Stomach (tissue), 9 donors: ENCODE measurements around the gene ATP6V1G2. TPM values are rescaled to one million over a fixed set of nuclear protein-coding genes. Genes with fewer than 3 reads are reported as not detected.

ENCODE experiments used
- DNase-seq, 2 donors: peaks; one replicate each; pipeline versions ENCODE4 v3.0.0 to v3.0.0-alpha.2; 2013 to 2019
- H3K27ac ChIP-seq, 5 donors: fragments of 200-600 bp in 4 of 5; sonication (generic) in 4 of 5; one replicate each; pipeline ENCODE4 v1.5.1; 2013 to 2019; ENCODE audit warnings: mild to moderate bottlenecking in 1 of 5, moderate library complexity in 1 of 5
- H3K27me3 ChIP-seq, 3 donors: fragments of 200-600 bp; sonication (generic); one replicate each; pipeline ENCODE4 v1.5.1; 2017 to 2019; ENCODE audit warnings: mixed run types in 1 of 3
- H3K36me3 ChIP-seq, 4 donors: fragments of 200-600 bp; sonication (generic); 1 replicate in 3 of 4; 2 replicates in 1 of 4; pipeline ENCODE4 v1.5.1; 2016 to 2019
- H3K4me1 ChIP-seq, 4 donors: fragments of 200-600 bp; sonication (generic); one replicate each; pipeline ENCODE4 v1.5.1; 2016 to 2019
- H3K4me3 ChIP-seq, 4 donors: fragments of 200-600 bp; sonication (generic) in 3 of 4; one replicate each; pipeline ENCODE4 v1.5.1; 2016 to 2019; ENCODE audit warnings: mild to moderate bottlenecking in 1 of 4
- H3K9me3 ChIP-seq, 4 donors: fragments of 200-600 bp; sonication (generic); one replicate each; pipeline ENCODE4 v1.5.1; 2016 to 2019
- CTCF ChIP-seq, 7 experiments: fragments of 450-650 bp in 4 of 7; fragments of 200-600 bp in 3 of 7; sonication (generic) in 3 of 7; IDR thresholded peaks; one replicate each; pipeline ENCODE4 v1.5.1; 2016 to 2019; ENCODE audit warnings: antibody characterized with exemption in 7 of 7, control low read depth in 2 of 7, mild to moderate bottlenecking in 1 of 7
- EP300 ChIP-seq: sonication (generic); formaldehyde crosslinking; IDR thresholded peaks from one replicate; pipeline ENCODE4 v1.6.1; 2017; ENCODE audit warnings: antibody characterized with exemption
- POLR2A ChIP-seq, 4 donors: fragments of 450-650 bp; IDR thresholded peaks; one replicate each; pipeline ENCODE4 v1.6.1; 2016; ENCODE audit warnings: antibody characterized with exemption in 4 of 4, control low read depth in 2 of 4, mild to moderate bottlenecking in 1 of 4, moderate library complexity in 1 of 4
- POLR2AphosphoS5 ChIP-seq, 3 donors: sonication (generic); formaldehyde crosslinking; IDR thresholded peaks; one replicate each; pipeline ENCODE4 v1.6.1; 2016; ENCODE audit warnings: antibody characterized with exemption in 3 of 3
- WGBS, 5 donors: extraction: QIAGEN DNeasy Blood & Tissue Kit in 3 of 5; methylation state at CpG; one replicate each; pipeline versions ENCODE4 v1.1.5 to v1.1.7; 2013 to 2018; 5-methylcytosine and 5-hydroxymethylcytosine counted together
- intact Hi-C: fragments of 100-400 bp; cut with DNase I; formaldehyde crosslinking; loops from one replicate; pipeline ENCODE4 v1.15.1; 2023; ENCODE audit warnings: low total_unique reads
- polyA plus RNA-seq, 3 donors: library from polyadenylated mRNA; stranded (reverse); fragments of 200-250 nt; gene quantifications; one replicate each; pipeline ENCODE4 v1.2.3, GENCODE V29; 2013
- total RNA-seq, 5 donors: library from RNA; depleted of rRNA; stranded (reverse); fragments of >200 nt; gene quantifications; one replicate each; pipeline versions ENCODE4 v1.1.0 to v1.2.3, GENCODE V29; 2014 to 2016
- donor health status: healthy with polysubstance abuse.
- donor health status: Bipolar disorder and iron deficiency.
- donor health status: healthy.

The ATP6V1G2 gene
- total and polyA plus RNA-seq, 8 donors = 0.87 to 4.6 (median 1.8) TPM; not detected in 2

GRCh38 chr6:31576897-31577578, 30.6 kb upstream of the ATP6V1G2 start:
- DNase-seq = peak in 1 of 2 donors; percentile 40
- 78 to 84% (median 80%) methylated on average over 19 of the region's 19 CpGs for whole genome bisulfite sequencing, 5 donors

GRCh38 chr6:31575952-31576685, 29.7 kb upstream of the ATP6V1G2 start:
- TF ChIP-seq POLR2A (IDR thresholded peaks at IDR 0.05) (no peak), EP300 (no peak), CTCF (IDR thresholded peaks at IDR 0.05) (no peak), POLR2AphosphoS5 (IDR thresholded peaks at IDR 0.05) (no peak)
- Histone ChIP-seq H3K27me3 (peaks cover 0 to 8% (median 0%) of the 10 kb centered on the region in 3 donors), H3K27ac (peak overlapping the region in 4 of 5 donors; percentile 49 to 76 (median 57)), H3K36me3 (no peaks in the 10 kb centered on the region), H3K4me1 (peaks cover 4 to 25% (median 7%) of the 10 kb centered on the region in 4 donors), H3K4me3 (peak overlapping the region; percentile 14 to 40 (median 32)), H3K9me3 (no peaks in the 10 kb centered on the region)
- no peak for DNase-seq
- intact Hi-C loops = no loop called here
- 57 to 72% (median 71%) methylated on average over 8 of the region's 8 CpGs for WGBS, 5 donors

More at GRCh38 chr6:31576897-31577578, 30.6 kb upstream of the ATP6V1G2 start:
- Histone ChIP-seq H3K36me3 (no peaks in the 10 kb centered on the region), H3K4me3 (peak overlapping the region in 2 of 4 donors; percentile 32 to 40), H3K4me1 (peaks cover 9 to 34% (median 15%) of the 10 kb centered on the region in 4 donors), H3K9me3 (no peaks in the 10 kb centered on the region), H3K27ac (peak overlapping the region in 3 of 5 donors; percentile 5 to 57 (median 16)), H3K27me3 (peaks cover 0 to 8% (median 0%) of the 10 kb centered on the region in 3 donors)
- no peak for TF ChIP-seq POLR2AphosphoS5 (IDR thresholded peaks at IDR 0.05)
- TF ChIP-seq CTCF (IDR thresholded peaks at IDR 0.05) = no peak
- no peak for TF ChIP-seq EP300
- no peak for TF ChIP-seq POLR2A (IDR thresholded peaks at IDR 0.05)
- intact Hi-C loops = no loop called here

- 42 to 69% (median 46%) methylated on average over 17 to 19 of the region's 19 CpGs for WGBS, 5 donors
- DNase-seq = peak; percentile 32 to 60
- H3K4me3 ChIP-seq = peak within 1 kb of the TSS; percentile 14 to 40 (median 32)
- H3K9me3 ChIP-seq = no peaks in the 10 kb centered on the region
- TF ChIP-seq POLR2A (IDR thresholded peaks at IDR 0.05) (no peak), CTCF (IDR thresholded peaks at IDR 0.05) (no peak), POLR2AphosphoS5 (IDR thresholded peaks at IDR 0.05) (peak in 2 of 3 donors; percentile 63 to 64), EP300 (no peak)
- intact Hi-C loops = no loop called here
- peak within 1 kb of the TSS in 4 of 5 donors; percentile 49 to 76 (median 57) for H3K27ac ChIP-seq
- peaks cover 0 to 21% (median 2%) of the 10 kb centered on the region in 4 donors for H3K4me1 ChIP-seq
- peaks cover 0 to 8% (median 0%) of the 10 kb centered on the region in 3 donors for H3K27me3 ChIP-seq
- H3K36me3 ChIP-seq = no peaks in the 10 kb centered on the region
Observed at GRCh38 chr6:31575335-31575901, 29.0 kb upstream of the ATP6V1G2 start, which contains the start of gene TNF. Gene TNF, plus strand, starts transcription at chr6:31575565. Its CDS starts 177 bp downstream, at chr6:31575742.
